Epithelial cell of proximal tubule (primary cell): Measurements from ENCODE around the gene TTC24. TPM values are rescaled to one million over a fixed set of nuclear protein-coding genes. Genes with fewer than 3 reads are reported as not detected.

Experiments used
- DNase-seq: peaks from one replicate; pipeline ENCODE4 v3.0.0-alpha.2; 2011; ENCODE audit warnings: low read depth
- H3K4me3 ChIP-seq: 2 replicates; pipeline ENCODE4 v1.5.1; 2011; ENCODE audit warnings: low read depth, mild to moderate bottlenecking, low read length
- CTCF ChIP-seq: conservative IDR thresholded peaks from 2 replicates; pipeline ENCODE4 v1.5.1; 2012; ENCODE audit warnings: low read depth, mild to moderate bottlenecking, low read length
- total RNA-seq: library from RNA; depleted of rRNA; stranded (reverse); fragments of >200 nt; gene quantifications from 2 replicates; pipeline ENCODE4 v1.2.3, GENCODE V29; 2015

TTC24 gene
- total RNA-seq, 1 donor from 2014 or later, result not detected

GRCh38 chr1:156591432-156592157, 12.1 kb downstream of the TTC24 start, which contains the start of gene NAXE:
Gene NAXE, plus strand, starts transcription at chr1:156591776. Its CDS starts 29 bp downstream, at chr1:156591805.
- no peak for DNase-seq
- TF ChIP-seq CTCF, result no peak
- H3K4me3 ChIP-seq, result peak within 1 kb of the TSS; percentile 80

GRCh38 chr1:156592158-156592909, 12.8 kb downstream of the TTC24 start:
- no peak for DNase-seq
- TF ChIP-seq CTCF, result no peak

GRCh38 chr1:156592910-156593660, 13.6 kb downstream of the TTC24 start:
- TF ChIP-seq CTCF, result no peak
- no peak overlapping the region for H3K4me3 ChIP-seq
- DNase-seq, result no peak

More at GRCh38 chr1:156592158-156592909, 12.8 kb downstream of the TTC24 start:
- peak overlapping the region; percentile 80 for H3K4me3 ChIP-seq

GRCh38 chr1:156593661-156593989, 14.1 kb downstream of the TTC24 start:
- DNase-seq, result no peak
- no peak overlapping the region for H3K4me3 ChIP-seq
- no peak for TF ChIP-seq CTCF

GRCh38 chr1:156594190-156594589, 14.7 kb downstream of the TTC24 start:
- no peak for DNase-seq

GRCh38 chr1:156595016-156595415, 15.5 kb downstream of the TTC24 start:
- H3K4me3 ChIP-seq, result no peak overlapping the region
- TF ChIP-seq CTCF, result no peak
- DNase-seq, result no peak

More at GRCh38 chr1:156594190-156594589, 14.7 kb downstream of the TTC24 start:
- TF ChIP-seq CTCF, result no peak
- H3K4me3 ChIP-seq, result no peak overlapping the region
